ENCODE results near the gene IFFO2.
"Not testable (repeated sequence)": the region's sequence is repeated elsewhere in the genome, so short reads cannot be mapped to it uniquely, and the experiment has no call there.

Gene IFFO2

DNA sequence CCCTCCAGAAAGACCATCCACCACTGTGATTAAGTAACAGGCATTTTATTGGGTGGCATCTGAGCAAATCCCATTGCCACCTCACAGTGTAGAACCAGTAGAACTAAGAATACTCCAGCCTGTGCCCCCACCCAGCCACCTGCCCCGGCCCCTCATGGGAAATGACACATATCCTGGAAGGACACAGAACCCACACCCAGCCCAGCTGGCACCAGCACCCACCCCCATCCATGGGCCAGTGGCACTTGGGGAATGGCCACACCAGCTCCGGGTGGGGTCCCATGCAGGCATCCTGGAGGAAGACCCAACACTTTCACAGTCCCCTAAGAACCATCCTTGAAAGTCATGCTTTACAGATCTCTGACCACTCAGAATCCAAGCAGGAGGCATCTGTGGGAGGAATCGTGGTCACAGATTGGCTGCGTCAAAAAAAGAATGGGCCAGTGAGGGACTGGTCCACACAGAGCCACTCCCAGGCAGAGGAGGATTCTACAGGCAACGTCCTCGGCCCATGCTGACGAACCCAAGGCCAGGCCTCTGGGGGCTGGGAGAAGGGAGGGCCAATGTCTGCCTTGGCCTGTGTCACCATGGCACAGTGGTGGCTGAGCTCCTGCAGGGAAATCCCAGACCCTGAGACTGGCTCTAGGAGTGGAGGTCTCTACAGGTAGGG, 84.9 kb downstream of the IFFO2 start:
- DNase-seq = no peak
- in situ Hi-C loops (cut with HindIII; ENCODE audit: low pct_ligation_motif_present, low pct_unique_long_range_greater_than_20kb, low sequenced_read_pairs) = no loop called here

DNA sequence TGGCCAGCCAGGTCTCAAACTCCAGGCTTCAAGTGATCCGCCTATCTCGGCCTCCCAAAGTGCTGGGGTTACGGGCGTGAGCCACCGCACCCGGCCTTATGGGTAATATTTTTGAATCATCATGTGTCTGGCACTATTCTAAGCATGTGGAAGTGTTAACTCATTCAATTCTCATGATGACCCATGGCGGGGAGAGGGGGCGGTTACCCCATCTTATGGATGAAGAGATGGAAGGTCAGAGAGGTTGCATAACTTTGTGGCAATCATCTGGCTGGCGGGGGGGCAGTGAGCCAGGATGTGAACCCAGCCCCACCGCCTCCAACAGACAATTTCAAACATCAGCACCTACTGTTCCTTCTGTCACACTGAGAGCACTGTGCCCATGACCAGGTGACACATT, 85.5 kb downstream of the IFFO2 start:
- in situ Hi-C loops (cut with HindIII; ENCODE audit: low pct_ligation_motif_present, low pct_unique_long_range_greater_than_20kb, low sequenced_read_pairs) = no loop called here
- DNase-seq = no peak

DNA sequence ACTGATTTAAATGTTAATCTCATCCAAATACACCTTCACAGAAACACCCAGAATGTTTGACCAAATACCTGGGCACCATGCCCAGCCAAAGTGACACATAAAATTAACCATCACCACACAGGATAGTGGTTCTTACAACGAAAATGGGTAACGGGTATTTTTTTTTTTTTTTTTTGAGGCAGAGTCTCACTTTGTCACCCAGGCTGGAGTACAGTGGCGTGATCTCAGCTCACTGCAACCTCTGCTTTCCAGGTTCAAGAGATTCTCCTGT, 85.9 kb downstream of the IFFO2 start:
- in situ Hi-C loops (cut with HindIII; ENCODE audit: low pct_ligation_motif_present, low pct_unique_long_range_greater_than_20kb, low sequenced_read_pairs); DNase-seq: not testable (repeated sequence)

DNA sequence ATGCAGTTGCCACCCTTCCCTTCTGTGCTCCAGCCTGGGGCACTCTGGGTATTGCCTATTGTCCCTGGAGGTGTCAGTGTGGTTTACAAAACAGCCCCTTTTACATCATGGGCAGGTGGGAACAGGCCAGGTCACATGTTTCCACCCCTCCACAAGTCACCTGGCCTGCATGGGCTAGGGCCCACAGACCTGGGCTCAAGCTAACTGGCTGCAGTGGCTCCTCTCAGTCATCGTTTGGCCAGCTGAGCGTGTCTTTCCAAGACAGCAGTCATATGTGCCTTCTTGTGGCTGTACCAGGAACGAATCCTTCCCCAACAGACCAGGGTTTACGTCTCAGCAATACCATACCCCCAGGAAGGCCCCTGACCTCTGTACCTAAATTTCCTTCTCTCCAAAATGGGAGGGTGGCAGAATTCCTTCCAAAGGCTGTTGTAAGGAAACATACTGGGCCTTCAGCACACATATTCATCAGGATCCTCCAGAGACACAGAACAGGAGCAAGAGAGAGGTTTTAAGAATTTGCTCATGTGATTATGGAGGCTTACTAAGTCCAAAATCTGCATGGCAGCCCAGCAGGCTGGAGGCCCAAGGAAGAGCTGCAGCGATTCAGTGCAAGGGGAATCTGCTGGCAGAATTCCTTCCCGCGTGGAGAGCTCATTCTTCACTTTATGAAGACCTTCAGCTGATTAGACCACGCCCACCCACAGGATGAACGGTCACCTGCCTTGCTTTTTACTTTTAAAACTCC, 86.5 kb downstream of the IFFO2 start:
- DNase-seq = no peak
- in situ Hi-C loops (cut with HindIII; ENCODE audit: low pct_ligation_motif_present, low pct_unique_long_range_greater_than_20kb, low sequenced_read_pairs) = no loop called here

DNA sequence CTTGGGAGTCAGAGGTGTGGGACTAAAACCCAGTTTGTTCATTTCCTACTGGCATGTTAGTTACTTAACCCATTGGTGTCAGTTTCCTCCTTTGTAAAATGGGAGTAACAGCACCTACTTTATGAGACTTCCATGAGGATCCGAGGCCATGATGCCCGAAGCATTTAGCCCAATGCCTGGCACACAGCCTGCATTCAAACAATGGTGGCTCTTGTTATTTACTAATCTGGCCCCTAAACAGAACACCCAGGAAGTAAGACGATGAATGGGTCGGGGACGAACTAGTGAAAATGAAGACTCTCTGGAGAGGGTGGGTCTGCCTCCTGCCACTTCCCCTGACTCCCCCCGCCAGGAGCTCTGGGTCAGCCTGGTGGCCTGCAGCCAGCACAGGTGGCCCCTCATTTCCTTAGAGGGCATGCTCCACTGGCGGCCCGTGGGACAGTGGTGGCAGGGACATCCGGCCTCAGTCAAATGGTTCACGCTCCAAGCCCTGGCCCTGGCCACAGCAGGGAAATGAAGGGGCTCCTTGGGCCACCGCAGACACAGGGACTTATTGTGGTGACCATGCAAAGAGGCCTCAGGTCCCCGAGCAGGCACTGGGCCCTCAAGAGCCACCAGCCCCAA, 87.6 kb downstream of the IFFO2 start:
- in situ Hi-C loops (cut with HindIII; ENCODE audit: low pct_ligation_motif_present, low pct_unique_long_range_greater_than_20kb, low sequenced_read_pairs) = no loop called here
- DNase-seq = no peak

DNA sequence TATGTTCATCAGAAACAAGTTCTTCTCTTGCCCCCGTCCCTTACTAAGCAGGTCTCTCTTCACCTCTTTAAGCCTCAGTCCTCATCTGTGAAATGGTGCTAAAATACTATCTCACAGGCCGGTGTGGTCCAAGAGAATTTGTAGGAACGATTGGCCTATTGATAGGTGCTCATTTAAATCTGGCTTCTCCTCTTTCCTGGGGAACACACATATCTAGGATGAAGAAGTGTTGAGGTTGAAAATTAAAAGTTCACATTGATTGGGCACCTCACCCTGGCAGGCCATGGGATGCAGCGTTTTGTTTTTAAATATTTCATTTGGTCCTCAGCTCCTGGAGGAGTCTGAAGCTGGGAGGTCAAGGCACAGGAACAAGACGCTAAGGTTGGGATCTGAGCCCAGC, 88.1 kb downstream of the IFFO2 start:
- in situ Hi-C loops (cut with HindIII; ENCODE audit: low pct_ligation_motif_present, low pct_unique_long_range_greater_than_20kb, low sequenced_read_pairs) = no loop called here

DNA sequence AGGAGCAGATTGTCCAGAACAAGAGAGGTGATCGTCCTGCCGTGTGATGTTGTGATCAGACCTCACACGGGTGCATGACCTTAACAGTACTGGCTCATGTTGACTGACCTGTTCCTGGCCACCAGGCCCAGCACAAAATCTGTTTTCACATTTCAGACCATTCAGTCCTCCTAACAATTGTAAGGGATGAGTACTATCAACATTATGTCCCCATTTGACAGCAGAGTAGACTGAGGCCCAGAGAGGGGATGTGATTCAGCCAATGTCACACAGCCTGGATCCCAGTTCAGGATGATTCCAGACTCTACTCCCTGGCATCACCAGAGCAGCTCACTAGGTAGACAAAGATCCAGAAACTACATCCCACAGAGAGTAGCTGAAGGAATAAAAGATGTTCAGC, 89.6 kb downstream of the IFFO2 start:
- in situ Hi-C loops (cut with HindIII; ENCODE audit: low pct_ligation_motif_present, low pct_unique_long_range_greater_than_20kb, low sequenced_read_pairs) = no loop called here
- no peak for DNase-seq

More for the DNA sequence above, 88.1 kb downstream of the IFFO2 start:
- no peak for DNase-seq

DNA sequence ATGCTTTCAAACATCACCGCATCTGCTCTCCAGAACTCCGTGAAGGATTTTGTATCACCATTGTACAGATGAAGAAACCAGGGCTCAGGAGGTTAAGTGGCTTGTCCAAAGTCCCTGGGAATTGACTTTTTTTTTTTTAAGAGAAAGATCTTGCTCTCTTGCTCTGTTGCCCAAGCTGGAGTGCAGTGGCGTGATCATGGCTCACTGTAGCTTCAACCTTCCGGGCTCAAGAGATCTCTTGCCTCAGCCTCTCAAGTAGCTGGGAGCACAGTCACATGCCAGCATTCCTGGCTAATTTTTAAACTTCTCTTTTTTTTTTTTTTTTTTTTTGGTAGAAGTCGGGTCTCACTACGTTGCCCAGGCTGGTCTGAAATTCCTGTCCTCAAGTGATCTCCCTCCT, 90.2 kb downstream of the IFFO2 start:
- DNase-seq = no peak
- in situ Hi-C loops (cut with HindIII; ENCODE audit: low pct_ligation_motif_present, low pct_unique_long_range_greater_than_20kb, low sequenced_read_pairs) = no loop called here

DNA sequence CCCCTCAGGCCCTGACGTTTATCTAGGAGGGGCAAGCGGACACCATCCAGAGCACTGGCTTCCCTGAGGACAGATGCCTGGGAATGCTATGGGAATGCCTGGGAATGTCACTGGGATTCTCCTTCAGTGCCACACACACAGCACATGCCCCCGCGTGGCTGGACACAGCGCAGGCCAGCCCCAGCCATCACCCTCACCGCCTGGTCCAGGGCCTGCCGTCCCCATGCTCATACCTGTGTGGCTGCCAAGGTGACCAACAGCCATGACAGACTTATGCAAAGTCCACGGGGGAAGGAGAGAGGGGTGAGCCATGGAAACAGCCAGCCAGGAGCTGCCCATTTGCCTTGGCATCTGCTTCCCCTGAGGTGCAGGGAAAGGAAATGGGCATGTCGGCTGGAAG, 91.3 kb downstream of the IFFO2 start:
- in situ Hi-C loops (cut with HindIII; ENCODE audit: low pct_ligation_motif_present, low pct_unique_long_range_greater_than_20kb, low sequenced_read_pairs) = no loop called here
- DNase-seq = no peak

DNA sequence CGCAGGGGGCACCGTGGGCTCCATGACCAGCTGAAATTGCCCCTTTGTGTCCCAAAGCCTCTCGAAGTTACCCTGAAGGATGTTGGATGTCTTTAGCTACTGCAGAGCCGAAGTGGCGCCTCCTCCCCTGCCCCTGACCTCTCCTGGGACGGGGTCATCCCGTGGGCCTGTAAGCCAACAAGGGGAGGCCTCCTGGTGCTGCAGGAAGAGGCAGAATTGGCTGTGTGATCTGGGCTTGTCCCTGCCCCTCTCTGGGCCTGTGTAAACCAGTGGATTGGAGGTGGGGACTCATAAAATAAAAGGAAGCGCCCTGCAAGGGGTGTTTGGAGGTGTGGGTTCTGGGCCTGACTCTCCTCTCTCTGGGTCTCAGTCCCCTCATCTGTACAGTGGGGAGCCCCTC, 94.9 kb downstream of the IFFO2 start:
- in situ Hi-C loops (cut with HindIII; ENCODE audit: low pct_ligation_motif_present, low pct_unique_long_range_greater_than_20kb, low sequenced_read_pairs) = no loop called here
- no peak for DNase-seq

DNA sequence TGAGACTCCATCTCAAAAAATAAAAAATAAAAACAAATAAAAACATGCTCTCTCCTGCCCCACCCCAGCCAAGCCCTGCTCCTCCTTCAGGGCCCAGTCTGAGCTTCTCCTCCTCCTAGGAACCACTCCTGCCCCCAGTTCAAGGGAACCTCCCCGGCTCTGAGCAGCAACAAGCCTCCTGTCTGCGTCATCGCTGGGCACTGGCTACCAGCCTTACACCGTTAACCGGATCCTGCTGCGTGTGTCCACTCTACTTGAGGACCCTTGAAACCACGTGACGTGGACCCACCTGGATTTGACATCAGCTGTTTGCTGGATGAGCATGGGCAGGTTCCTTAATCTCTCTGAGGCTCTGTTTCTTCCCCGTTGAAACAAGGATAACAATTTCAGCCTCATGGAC, 95.4 kb downstream of the IFFO2 start:
- in situ Hi-C loops (cut with HindIII; ENCODE audit: low pct_ligation_motif_present, low pct_unique_long_range_greater_than_20kb, low sequenced_read_pairs) = no loop called here
- no peak for DNase-seq

DNA sequence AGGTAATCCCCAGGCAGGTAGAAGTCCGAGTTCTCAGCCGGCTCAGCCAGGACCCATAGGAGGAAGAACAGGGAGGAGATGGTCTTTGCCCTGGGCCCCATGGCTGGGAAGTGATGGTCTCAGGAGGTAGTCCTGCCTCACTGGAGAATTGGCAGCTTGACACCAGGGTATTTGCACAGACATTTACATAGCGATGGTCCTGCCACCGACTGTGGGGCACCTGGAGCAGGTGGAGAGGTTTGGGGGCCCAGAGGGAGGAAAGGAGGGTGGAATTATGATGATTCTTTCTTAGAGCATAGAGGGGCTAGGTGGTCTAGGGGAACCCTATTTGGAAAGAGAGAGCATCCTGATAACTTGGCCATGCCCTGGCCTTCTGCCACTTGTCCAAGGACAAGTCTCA, 96.9 kb downstream of the IFFO2 start, which contains the start of gene TAS1R2:
TAS1R2 (minus strand) TSS at position 101 of the 400 bp plus-strand sequence; CDS start at position 101, 0 bp downstream.
- in situ Hi-C loops (cut with HindIII; ENCODE audit: low pct_ligation_motif_present, low pct_unique_long_range_greater_than_20kb, low sequenced_read_pairs) = no loop called here
- no peak for DNase-seq

DNA sequence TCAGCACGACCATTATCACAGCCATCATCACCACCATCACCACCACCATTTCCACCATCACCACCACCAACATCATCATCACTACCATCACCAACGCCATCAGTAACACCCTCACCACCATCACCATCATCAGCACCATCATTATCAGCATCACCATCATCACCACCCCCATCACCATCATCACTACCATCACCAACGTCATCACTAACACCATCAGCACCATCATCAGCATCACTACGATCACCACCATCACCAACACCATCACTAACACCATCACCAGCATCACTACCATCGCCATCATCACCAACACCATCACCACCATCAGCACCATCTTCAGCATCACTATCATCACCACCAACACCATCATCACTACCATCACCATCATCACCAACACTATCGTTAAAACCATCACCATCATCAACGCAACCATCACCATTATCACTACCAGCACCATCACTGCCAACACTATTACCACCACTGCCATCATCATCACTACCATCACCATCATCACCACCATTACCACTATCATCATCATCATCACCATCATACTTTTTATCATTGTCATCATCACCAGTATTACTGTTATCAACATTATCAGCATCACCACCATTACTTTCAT, 98.3 kb downstream of the IFFO2 start:
- in situ Hi-C loops (cut with HindIII; ENCODE audit: low pct_ligation_motif_present, low pct_unique_long_range_greater_than_20kb, low sequenced_read_pairs) = no loop called here
- no peak for DNase-seq

DNA sequence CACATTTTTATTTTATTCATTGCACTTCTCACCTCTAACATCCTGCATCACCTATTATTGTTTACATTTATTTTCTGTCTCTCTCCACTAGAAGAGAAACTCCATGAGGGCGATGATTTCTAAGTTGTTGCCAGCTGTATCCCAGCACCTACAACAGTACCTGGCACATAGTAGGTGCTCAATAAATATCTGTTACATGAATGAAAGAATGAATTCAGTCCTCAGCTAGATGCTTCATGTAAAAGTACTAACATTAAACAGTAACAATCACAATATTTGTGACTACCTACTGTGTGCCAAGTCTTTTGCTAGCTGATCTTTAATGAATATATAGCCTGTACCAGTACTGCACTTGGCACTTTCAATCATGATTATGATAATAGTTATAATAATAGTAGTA, 100.0 kb downstream of the IFFO2 start:
- in situ Hi-C loops (cut with HindIII; ENCODE audit: low pct_ligation_motif_present, low pct_unique_long_range_greater_than_20kb, low sequenced_read_pairs) = no loop called here
- no peak for DNase-seq

DNA sequence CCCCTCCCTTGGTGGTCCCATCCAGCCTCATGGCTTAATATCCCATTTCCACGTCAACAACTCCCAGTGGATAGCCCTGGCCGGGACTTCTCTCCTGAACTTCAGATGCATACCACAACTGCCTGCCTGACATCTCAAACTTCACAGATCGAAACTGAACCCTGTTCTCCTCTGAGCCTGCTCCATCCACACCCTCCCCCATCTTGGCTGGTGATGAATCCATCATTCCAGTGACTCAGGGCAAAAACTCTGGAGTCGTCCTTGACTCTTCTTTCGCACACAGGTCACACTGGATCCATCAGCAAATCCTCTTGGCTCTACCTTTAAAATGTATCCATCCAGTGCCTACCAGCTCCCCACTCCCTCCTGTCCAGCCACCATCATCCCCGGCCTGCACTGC, 100.9 kb downstream of the IFFO2 start:
- no peak for DNase-seq
- in situ Hi-C loops (cut with HindIII; ENCODE audit: low pct_ligation_motif_present, low pct_unique_long_range_greater_than_20kb, low sequenced_read_pairs) = no loop called here

DNA sequence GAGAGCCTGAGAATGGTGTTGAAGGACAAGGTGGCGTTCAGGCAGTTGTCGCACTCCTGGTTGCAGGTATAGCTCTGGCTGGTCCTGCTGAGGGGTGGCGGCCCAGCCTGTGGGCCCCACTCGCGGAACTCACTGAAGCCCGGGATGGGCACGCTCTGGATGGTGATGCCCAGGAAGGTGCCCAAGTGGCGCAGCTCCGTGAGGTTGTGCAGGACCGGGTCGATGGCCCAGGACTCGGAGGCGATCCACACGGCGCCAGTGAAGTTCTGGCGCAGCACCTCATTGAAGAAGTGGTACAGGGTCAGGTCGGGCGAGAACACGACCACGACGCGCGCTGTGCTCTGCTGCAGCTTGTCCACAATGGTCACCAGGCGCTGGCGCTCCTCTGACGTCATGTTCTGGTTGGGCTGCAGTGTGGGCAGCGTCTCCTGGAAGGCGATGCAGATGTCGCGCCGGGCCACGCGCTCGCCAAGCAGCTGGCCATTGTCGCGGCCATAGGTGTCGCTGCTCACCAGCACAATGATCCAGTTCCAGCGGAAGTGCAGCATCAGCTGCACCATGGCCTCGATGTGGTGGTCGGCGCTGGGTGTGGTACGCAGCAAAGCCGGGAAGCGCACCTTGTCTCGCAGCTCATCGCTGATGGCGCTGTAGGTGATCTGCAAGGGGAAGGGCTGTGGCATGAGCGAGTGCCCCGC, 102.0 kb downstream of the IFFO2 start:
- in situ Hi-C loops (cut with HindIII; ENCODE audit: low pct_ligation_motif_present, low pct_unique_long_range_greater_than_20kb, low sequenced_read_pairs) = no loop called here
- DNase-seq = no peak

All from ACHN (cell line).